ENCODE results near the gene NLK. TPM values are rescaled to one million over a fixed set of nuclear protein-coding genes. Genes with fewer than 3 reads are reported as not detected.

NLK gene
- total and polyA plus RNA-seq, 2 of the 4 experiments (the other 2 are of a cell fraction), result 15.3 to 23.3 TPM

DNA sequence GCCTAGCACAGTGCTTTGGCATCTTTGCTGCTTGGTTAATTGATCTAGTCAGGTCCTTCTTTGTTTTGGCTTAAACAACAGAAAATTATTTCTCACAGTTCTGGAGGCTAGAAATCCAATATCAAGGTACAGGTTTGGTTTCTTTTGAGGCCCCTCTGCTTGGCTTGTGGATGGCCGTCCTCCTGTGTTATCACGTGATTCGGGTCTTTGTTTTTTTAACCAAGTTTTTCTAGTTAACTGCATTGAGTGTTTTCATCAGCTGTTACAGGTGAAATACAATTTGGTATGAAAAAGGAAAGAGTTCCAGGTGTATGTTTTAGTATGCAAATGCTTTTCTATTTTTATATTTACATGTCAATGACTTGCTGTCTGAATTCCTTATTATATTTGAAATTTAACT, 2.8 kb downstream of the NLK start:
- ATAC-seq (ENCODE audit: low read depth) (no peak), DNase-seq (no peak)
- no peak overlapping the region for H2BK120ac ChIP-seq (ENCODE audit: low read depth, low read length)
- ChIA-PET CTCF (no interaction called here), POLR2A (ENCODE audit: unreplicated experiment) (no interaction called here)
- H2BK5ac ChIP-seq (ENCODE audit: low read depth, low read length, poor library complexity, severe bottlenecking), result no peak overlapping the region
- H3K27me3 ChIP-seq (ENCODE audit: control insufficient read depth, insufficient read depth, low read length), result no peaks in the 10 kb centered on the region
- TF ChIP-seq FOS (IDR thresholded peaks at IDR 0.05; ENCODE audit: low read depth, low read length), result no peak
- no peak for TF ChIP-seq NFE2L2 (IDR thresholded peaks at IDR 0.05; ENCODE audit: low read depth, low read length)
- TF ChIP-seq SMC3 (IDR thresholded peaks at IDR 0.05; ENCODE audit: low read depth, low read length), result no peak
- TF ChIP-seq RCOR1 (IDR thresholded peaks at IDR 0.05; ENCODE audit: insufficient replicate concordance, low read length), result no peak
- TF ChIP-seq RFX5 (IDR thresholded peaks at IDR 0.05; ENCODE audit: low read depth, low read length), result no peak
- TF ChIP-seq, protein P1, sequence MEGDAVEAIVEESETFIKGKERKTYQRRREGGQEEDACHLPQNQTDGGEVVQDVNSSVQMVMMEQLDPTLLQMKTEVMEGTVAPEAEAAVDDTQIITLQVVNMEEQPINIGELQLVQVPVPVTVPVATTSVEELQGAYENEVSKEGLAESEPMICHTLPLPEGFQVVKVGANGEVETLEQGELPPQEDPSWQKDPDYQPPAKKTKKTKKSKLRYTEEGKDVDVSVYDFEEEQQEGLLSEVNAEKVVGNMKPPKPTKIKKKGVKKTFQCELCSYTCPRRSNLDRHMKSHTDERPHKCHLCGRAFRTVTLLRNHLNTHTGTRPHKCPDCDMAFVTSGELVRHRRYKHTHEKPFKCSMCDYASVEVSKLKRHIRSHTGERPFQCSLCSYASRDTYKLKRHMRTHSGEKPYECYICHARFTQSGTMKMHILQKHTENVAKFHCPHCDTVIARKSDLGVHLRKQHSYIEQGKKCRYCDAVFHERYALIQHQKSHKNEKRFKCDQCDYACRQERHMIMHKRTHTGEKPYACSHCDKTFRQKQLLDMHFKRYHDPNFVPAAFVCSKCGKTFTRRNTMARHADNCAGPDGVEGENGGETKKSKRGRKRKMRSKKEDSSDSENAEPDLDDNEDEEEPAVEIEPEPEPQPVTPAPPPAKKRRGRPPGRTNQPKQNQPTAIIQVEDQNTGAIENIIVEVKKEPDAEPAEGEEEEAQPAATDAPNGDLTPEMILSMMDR (conservative IDR thresholded peaks at IDR 0.05; ENCODE audit: low read depth, low read length), result no peak
- TF ChIP-seq MXI1 (IDR thresholded peaks at IDR 0.05; ENCODE audit: borderline replicate concordance, low read depth, low read length), result no peak
- TF ChIP-seq MAFK (IDR thresholded peaks at IDR 0.05; ENCODE audit: low read depth, low read length), result no peak
- no peak for TF ChIP-seq RAD21 (IDR thresholded peaks at IDR 0.05; ENCODE audit: low read length)
- TF ChIP-seq, protein P2, sequence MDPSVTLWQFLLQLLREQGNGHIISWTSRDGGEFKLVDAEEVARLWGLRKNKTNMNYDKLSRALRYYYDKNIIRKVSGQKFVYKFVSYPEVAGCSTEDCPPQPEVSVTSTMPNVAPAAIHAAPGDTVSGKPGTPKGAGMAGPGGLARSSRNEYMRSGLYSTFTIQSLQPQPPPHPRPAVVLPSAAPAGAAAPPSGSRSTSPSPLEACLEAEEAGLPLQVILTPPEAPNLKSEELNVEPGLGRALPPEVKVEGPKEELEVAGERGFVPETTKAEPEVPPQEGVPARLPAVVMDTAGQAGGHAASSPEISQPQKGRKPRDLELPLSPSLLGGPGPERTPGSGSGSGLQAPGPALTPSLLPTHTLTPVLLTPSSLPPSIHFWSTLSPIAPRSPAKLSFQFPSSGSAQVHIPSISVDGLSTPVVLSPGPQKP (IDR thresholded peaks at IDR 0.05; ENCODE audit: borderline replicate concordance, low read depth, low read length), result no peak
- TF ChIP-seq BHLHE40 (IDR thresholded peaks at IDR 0.05; ENCODE audit: low read depth, low read length), result no peak
- H3K4me1 ChIP-seq (ENCODE audit: control insufficient read depth, insufficient read depth, low read length), result peaks cover 10% of the 10 kb centered on the region
- in situ Hi-C loops (cut with MboI; ENCODE audit: low sequenced_read_pairs) (loop anchor here (10.0 kb wide), 1 partner anchor 279 kb away; no protein-coding TSS in a partner anchor), intact Hi-C loops (cut with micrococcal nuclease) (loop anchor here (5.0 to 10.0 kb wide), 4 partner anchors 57 to 289 kb away; partner anchors contain the start of genes IFT20, LYRM9 and TNFAIP1), dilution Hi-C loops (cut with HindIII; ENCODE audit: low sequenced_read_pairs, unreplicated experiment) (no loop called here)
- no peak overlapping the region for H3K4ac ChIP-seq (ENCODE audit: low read depth, low read length)
- peaks cover 8% of the 10 kb centered on the region; the same call in 1 of the 2 replicates for H3K36me3 ChIP-seq (ENCODE audit: control insufficient read depth, insufficient read depth, low read length)
- H2AK5ac ChIP-seq (ENCODE audit: low read depth, low read length), result no peak overlapping the region
- no peak overlapping the region for H3K56ac ChIP-seq (ENCODE audit: extremely low read depth, insufficient read depth, low read length)
- no peak overlapping the region for H4K91ac ChIP-seq (ENCODE audit: insufficient read depth, low read depth, low read length)
- no peak overlapping the region for H3K9ac ChIP-seq (ENCODE audit: low read depth, low read length)
- peak overlapping the region; percentile 36 for H3K4me3 ChIP-seq (ENCODE audit: insufficient read depth, low read depth, low read length)
- whole genome bisulfite sequencing, 2 experiments (ENCODE audit: extremely low coverage in 2 of 2, insufficient read length in 1 of 2), result no CpG with 5 or more reads among the region's 3 CpGs
- H2BK20ac ChIP-seq (ENCODE audit: low read depth, low read length), result no peak overlapping the region
- no peak overlapping the region for H2AFZ ChIP-seq (replicated peaks; ENCODE audit: low read length, poor library complexity)
- H3K9me3 ChIP-seq (ENCODE audit: control insufficient read depth, insufficient read depth, low read length), result no peaks in the 10 kb centered on the region
- peaks cover 65% of the 10 kb centered on the region for H4K20me1 ChIP-seq (ENCODE audit: insufficient read depth, low read length)
- H3K79me1 ChIP-seq (ENCODE audit: low read depth in 1 of 2, low read length in 2 of 2), result peaks cover 10 to 66% of the 10 kb centered on the region in 2 experiments
- H4K8ac ChIP-seq (ENCODE audit: low read depth in 2 of 2, low read length in 2 of 2), result no peak overlapping the region
- no peak overlapping the region for H2BK15ac ChIP-seq (ENCODE audit: low read depth, low read length)
- H4K5ac ChIP-seq (ENCODE audit: low read depth, low read length), result no peak overlapping the region
- H3K9me1 ChIP-seq (ENCODE audit: insufficient read depth, low read length), result peaks cover 7% of the 10 kb centered on the region
- no peak overlapping the region for H2AK9ac ChIP-seq (replicated peaks; ENCODE audit: low read depth, low read length, poor library complexity)
- peak overlapping the region; percentile 87 for H3K4me2 ChIP-seq (ENCODE audit: low read depth, low read length)
- H3K23ac ChIP-seq (ENCODE audit: low read depth, low read length), result peak overlapping the region; percentile 13; the same call in 1 of the 2 replicates
- BruUV-seq (replicated peaks), result no TSS peak
- H3K14ac ChIP-seq (replicated peaks; ENCODE audit: low read depth, low read length), result 0 out of 2 replicates have a peak overlapping the region, but pooled peaks have one; percentile 2
- H3K27ac ChIP-seq (ENCODE audit: insufficient read depth, low read length), result no peak overlapping the region
- H3K18ac ChIP-seq (ENCODE audit: low read depth, low read length), result no peak overlapping the region

Measured in IMR-90 (cell line).